K562 (cell line): ENCODE measurements around the gene PLIN5. TPM values are rescaled to one million over a fixed set of nuclear protein-coding genes. Genes with fewer than 3 reads are reported as not detected.

ENCODE experiments used
- CC2D1A ChIP-seq: fragments of 450-650 bp; IDR thresholded peaks from 2 replicates; pipeline ENCODE4 v1.6.1; 2017; ENCODE audit warnings: mild to moderate bottlenecking
- CEBPZ ChIP-seq: fragments of 150-350 bp; IDR thresholded peaks from 2 replicates; pipeline ENCODE4 v1.6.1; 2014; ENCODE audit warnings: low read depth, mild to moderate bottlenecking, low read length, borderline replicate concordance
- CREM ChIP-seq: IDR thresholded peaks from 2 replicates; pipeline ENCODE4 v1.6.1; 2014; ENCODE audit warnings: antibody characterized with exemption, low read depth
- DPF2 ChIP-seq: fragments of 450-650 bp; IDR thresholded peaks from 2 replicates; pipeline ENCODE4 v1.6.1; 2016
- FOXA3 ChIP-seq, 2 experiments: fragments of 450-650 bp in 1 of 2; sonication (generic) in 1 of 2; formaldehyde crosslinking; IDR thresholded peaks in 1 of 2; conservative IDR thresholded peaks in 1 of 2; 2 replicates each; pipeline versions ENCODE4 v1.4.0 to v1.8.0; 2020 to 2022; ENCODE audit warnings: mild to moderate bottlenecking in 2 of 2, missing genetic modification reagents in 1 of 2
- GTF2A2 ChIP-seq: IDR thresholded peaks from 2 replicates; pipeline ENCODE4 v1.6.1; 2016; ENCODE audit warnings: mild to moderate bottlenecking, missing genetic modification characterization, missing compliant biosample characterization
- MCM2 ChIP-seq: fragments of 450-650 bp; IDR thresholded peaks from 2 replicates; pipeline ENCODE4 v1.6.1; 2017; ENCODE audit warnings: low read depth, mild to moderate bottlenecking
- NFE2 ChIP-seq: IDR thresholded peaks from 2 replicates; pipeline ENCODE4 v1.6.1; 2014; ENCODE audit warnings: antibody characterized with exemption, low read depth
- RBFOX2 ChIP-seq: fragments of 200-400 bp; formaldehyde crosslinking; IDR thresholded peaks from 2 replicates; pipeline ENCODE4 v1.6.1; 2017; ENCODE audit warnings: low read depth, mild to moderate bottlenecking, low read length, moderate library complexity
- RREB1 ChIP-seq: fragments of 250-450 bp; sonication (Bioruptor Pico); IDR thresholded peaks from 2 replicates; pipeline ENCODE4 v1.4.0; 2020
- TAF1 ChIP-seq: IDR thresholded peaks from 2 replicates; pipeline ENCODE4 v1.6.1; 2011; ENCODE audit warnings: mild to moderate bottlenecking, low read length, moderate library complexity; ENCODE audit not compliant: insufficient read depth, control insufficient read depth, severe bottlenecking; ENCODE audit errors: extremely low read depth
- TBP ChIP-seq: optimal IDR thresholded peaks from 2 replicates; pipeline ENCODE3; 2011; ENCODE audit warnings: low read depth, low read length, improper control_type of control experiment
- ZBTB9 ChIP-seq: fragments of 450-650 bp; formaldehyde crosslinking; IDR thresholded peaks from 2 replicates; pipeline ENCODE4 v1.4.0; 2020; ENCODE audit warnings: mild to moderate bottlenecking, moderate library complexity
- ZNF282 ChIP-seq: sonication (generic); formaldehyde crosslinking; IDR thresholded peaks from 2 replicates; pipeline ENCODE4 v1.8.1; 2023; ENCODE audit warnings: missing genetic modification reagents
- ZNF347 ChIP-seq: fragments of 450-650 bp; formaldehyde crosslinking; IDR thresholded peaks from 2 replicates; pipeline ENCODE4 v1.4.0; 2020; ENCODE audit warnings: low read depth, mild to moderate bottlenecking, moderate library complexity
- ZNF41 ChIP-seq: fragments of 250-450 bp; sonication (Bioruptor Pico); conservative IDR thresholded peaks from 2 replicates; pipeline ENCODE4 v1.4.0; 2020; ENCODE audit warnings: mild to moderate bottlenecking
- ZNF79 ChIP-seq: fragments of 250-450 bp; sonication (Bioruptor Pico); IDR thresholded peaks from 2 replicates; pipeline ENCODE4 v1.4.0; 2020; ENCODE audit warnings: low read depth, mild to moderate bottlenecking, moderate library complexity
- polyA plus RNA-seq, 8 experiments: library from polyadenylated mRNA; depleted of rRNA in 4 of 8; stranded (reverse) in 5 of 8; unstranded in 3 of 8; fragments of >200 nt; fragmentation: Nextera tagmentation in 2 of 8; fragmentation: Illumina TruSeq in 1 of 8; extraction: Ambion mirVana in 2 of 8; extraction: Trizol in 1 of 8; gene quantifications; 2 replicates each; pipeline versions ENCODE4 v1.2.1 to v1.2.3, GENCODE V29; 2011 to 2014; ENCODE audit warnings: inconsistent platforms in 1 of 8, missing spikeins in 1 of 8
- total RNA-seq, 7 experiments: library from RNA; depleted of rRNA in 6 of 7; stranded (reverse); fragments of >200 nt in 6 of 7; fragmentation: Illumina TruSeq in 2 of 7; extraction: Trizol in 2 of 7; gene quantifications; 2 replicates each; pipeline versions ENCODE4 v1.2.1 to v1.2.3, GENCODE V29; 2011 to 2021; ENCODE audit warnings: low replicate concordance in 1 of 7

The PLIN5 gene
- total and polyA plus RNA-seq, 9 of the 15 experiments (the other 6 are each of a cell fraction or from before 2014, with no cell fraction given) = 0.04 to 1.3 (median 0.50) TPM

DNA sequence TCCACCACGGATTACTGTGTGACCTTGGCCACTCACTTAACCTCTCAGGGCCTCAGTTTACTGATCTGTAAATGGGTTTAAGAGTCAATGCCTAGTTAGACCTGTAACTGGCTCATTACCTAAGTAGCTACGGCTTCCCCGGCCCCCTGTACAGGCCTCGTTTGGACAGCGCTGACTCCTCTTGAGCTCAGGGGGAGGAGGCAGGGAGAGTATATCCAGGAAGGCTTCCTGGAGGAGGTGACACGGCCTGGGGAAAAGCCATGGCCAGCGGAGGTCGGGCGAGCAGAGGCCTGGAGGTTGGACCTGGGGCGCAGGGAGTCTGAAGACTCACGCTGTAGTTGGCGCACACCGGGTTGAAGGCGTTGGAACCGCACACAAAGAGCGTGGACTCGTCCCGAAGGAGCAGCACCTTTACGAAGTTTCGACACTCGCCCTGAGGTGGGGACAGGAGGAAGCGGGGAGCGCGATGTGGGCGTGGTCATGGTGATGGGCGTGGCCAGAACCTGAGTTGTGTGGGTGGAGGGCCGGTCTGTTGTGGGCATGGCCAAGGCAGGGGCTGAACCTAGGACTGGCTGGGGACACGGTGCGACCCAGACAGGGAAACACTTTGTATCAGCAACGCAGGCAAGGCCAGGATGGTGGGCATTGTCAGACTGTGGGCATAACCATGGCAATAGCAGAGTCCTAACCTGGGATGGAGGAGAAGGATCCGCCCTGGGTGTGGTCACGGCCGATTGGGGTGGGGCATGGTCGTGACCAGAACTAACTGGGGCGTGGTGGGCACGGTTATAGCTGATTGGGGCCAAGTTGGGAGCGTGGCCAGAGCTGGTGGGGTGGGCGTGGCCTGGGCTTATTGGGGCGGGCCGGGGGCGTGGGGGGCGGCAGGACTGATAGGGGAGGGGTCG is 20.9 kb upstream of the PLIN5 start (continued):
- TF ChIP-seq RREB1 (CRISPR knock-in tag) = no peak; the same call in 1 of the 2 replicates
- no peak for TF ChIP-seq ZBTB9 (CRISPR knock-in tag)
- TF ChIP-seq ZNF41 = no peak
- TF ChIP-seq TAF1 = no peak
- TF ChIP-seq CEBPZ = no peak
- TF ChIP-seq FOXA3 (CRISPR knock-in tag; conservative IDR thresholded peaks at IDR 0.05 in 1 of 2, IDR thresholded peaks at IDR 0.05 in 1 of 2) = 0 out of 4 replicates have a peak, but pooled peaks of 1 of the 2 experiments have one; percentile 64
- TF ChIP-seq ZNF347 (CRISPR knock-in tag) = no peak
- peak; percentile 53 for TF ChIP-seq CC2D1A
- no peak for TF ChIP-seq MCM2
- no peak for TF ChIP-seq ZNF282 (CRISPR knock-in tag)
- no peak for TF ChIP-seq NFE2
- TF ChIP-seq GTF2A2 (tag) = no peak
- TF ChIP-seq TBP = peak; percentile 40
- no peak for TF ChIP-seq ZNF79
- TF ChIP-seq DPF2 = no peak
- no peak for TF ChIP-seq CREM
- peak; percentile 56 for TF ChIP-seq RBFOX2
